ENCODE measurements around the gene MYH6.

GRCh38 chr14:23445773-23446172 lies 37.7 kb upstream of the MYH6 start:
- TF ChIP-seq CTCF (conservative IDR thresholded peaks at IDR 0.05; ENCODE audit: low read depth, low read length): no peak
- TF ChIP-seq EZH2 (IDR thresholded peaks at IDR 0.05; ENCODE audit: borderline replicate concordance, low read depth, low read length, poor library complexity, severe bottlenecking): no peak

Measured in A673 (cell line).